ENCODE measurements around the gene RNLS. TPM values are rescaled to one million over a fixed set of nuclear protein-coding genes. Genes with fewer than 3 reads are reported as not detected.

RNLS gene
- total RNA-seq, 2 experiments from 2014 or later = 0.95 to 2.7 TPM

DNA sequence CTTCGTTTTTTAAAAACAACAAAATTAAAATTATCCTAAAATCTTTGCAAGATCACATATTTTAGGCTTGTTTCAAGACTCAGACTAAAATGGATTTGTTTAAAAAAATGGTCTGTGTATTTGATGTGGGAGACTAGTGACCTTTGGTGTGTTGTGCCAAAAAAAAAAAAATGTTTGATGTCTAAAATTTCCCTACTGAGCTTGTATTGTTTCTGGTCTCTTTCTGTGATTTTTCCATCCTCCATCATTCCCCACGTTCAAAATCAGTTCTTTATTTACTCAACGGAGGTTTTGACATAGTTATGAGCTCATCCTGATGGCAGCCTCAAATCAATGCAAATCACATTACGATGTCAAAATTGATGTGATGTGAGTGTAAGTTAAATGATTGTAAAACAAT, 326.2 kb downstream of the RNLS start:
- TF ChIP-seq, protein P1, sequence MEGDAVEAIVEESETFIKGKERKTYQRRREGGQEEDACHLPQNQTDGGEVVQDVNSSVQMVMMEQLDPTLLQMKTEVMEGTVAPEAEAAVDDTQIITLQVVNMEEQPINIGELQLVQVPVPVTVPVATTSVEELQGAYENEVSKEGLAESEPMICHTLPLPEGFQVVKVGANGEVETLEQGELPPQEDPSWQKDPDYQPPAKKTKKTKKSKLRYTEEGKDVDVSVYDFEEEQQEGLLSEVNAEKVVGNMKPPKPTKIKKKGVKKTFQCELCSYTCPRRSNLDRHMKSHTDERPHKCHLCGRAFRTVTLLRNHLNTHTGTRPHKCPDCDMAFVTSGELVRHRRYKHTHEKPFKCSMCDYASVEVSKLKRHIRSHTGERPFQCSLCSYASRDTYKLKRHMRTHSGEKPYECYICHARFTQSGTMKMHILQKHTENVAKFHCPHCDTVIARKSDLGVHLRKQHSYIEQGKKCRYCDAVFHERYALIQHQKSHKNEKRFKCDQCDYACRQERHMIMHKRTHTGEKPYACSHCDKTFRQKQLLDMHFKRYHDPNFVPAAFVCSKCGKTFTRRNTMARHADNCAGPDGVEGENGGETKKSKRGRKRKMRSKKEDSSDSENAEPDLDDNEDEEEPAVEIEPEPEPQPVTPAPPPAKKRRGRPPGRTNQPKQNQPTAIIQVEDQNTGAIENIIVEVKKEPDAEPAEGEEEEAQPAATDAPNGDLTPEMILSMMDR (IDR thresholded peaks at IDR 0.05) = no peak
- ATAC-seq (ENCODE audit: poor library complexity) = no peak
- no peaks in the 10 kb centered on the region for H3K27me3 Mint-ChIP-seq
- Histone ChIP-seq H3K36me3 (ENCODE audit: insufficient read depth, low read length) (no peaks in the 10 kb centered on the region), H3K27me3 (ENCODE audit: control insufficient read depth in 1 of 2, insufficient read depth in 2 of 2, low read length in 2 of 2) (no peaks in the 10 kb centered on the region), H3K9me3 (ENCODE audit: control insufficient read depth in 1 of 2, insufficient read depth in 1 of 2, low read length in 2 of 2) (no peaks in the 10 kb centered on the region), H3K4me3 (ENCODE audit: low read length) (no peak overlapping the region), H3K4me1 (ENCODE audit: insufficient read depth, low read length) (no peaks in the 10 kb centered on the region), H3K27ac (ENCODE audit: low read depth in 1 of 2, low read length in 2 of 2) (no peak overlapping the region)
- H3K36me3 Mint-ChIP-seq (ENCODE audit: low read depth) = no peaks in the 10 kb centered on the region
- intact Hi-C loops (cut with DNase I, micrococcal nuclease) = no loop called here
- POLR2A ChIA-PET = no interaction called here
- CTCF ChIA-PET = no interaction called here
- no peak for DNase-seq
- H3K4me3 Mint-ChIP-seq = no peak overlapping the region
- H3K9me3 Mint-ChIP-seq = no peaks in the 10 kb centered on the region
- H3K27ac Mint-ChIP-seq = no peak overlapping the region
- H3K4me1 Mint-ChIP-seq (ENCODE audit: low read depth) = no peaks in the 10 kb centered on the region

DNA sequence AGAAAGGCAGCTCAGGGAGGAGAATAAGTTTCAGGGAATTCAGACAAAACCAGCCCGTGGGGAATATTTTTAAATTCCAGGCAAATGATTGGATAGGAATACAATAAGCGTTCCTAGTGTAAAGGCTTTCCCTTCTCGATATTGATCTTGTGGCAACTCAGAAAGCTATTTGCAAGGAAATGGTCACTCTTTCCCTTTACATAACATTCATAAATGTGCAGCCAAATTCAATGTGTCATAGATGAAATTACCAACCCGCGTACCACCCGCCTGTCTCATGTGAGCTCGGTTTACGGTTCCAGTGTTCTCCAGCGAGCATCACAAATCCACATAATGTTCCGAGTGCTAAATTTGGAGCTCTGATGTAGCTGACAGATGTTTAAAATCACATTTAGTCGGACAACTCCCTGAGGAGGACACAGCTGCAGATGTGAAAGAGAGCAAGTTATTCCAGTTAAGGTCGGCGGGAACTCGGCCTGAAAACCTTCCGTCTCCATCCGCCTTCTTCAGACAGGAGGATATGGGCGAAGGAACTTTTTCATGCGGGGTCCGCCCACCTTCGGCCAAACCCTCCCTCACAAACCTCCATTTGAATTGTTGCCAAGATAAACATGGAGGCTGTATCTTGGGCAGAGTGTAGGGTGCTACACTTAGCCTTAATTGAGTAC, 327.0 kb downstream of the RNLS start:
- H3K9me3 Mint-ChIP-seq = no peaks in the 10 kb centered on the region
- POLR2A ChIA-PET = no interaction called here
- H3K4me3 ChIP-seq (ENCODE audit: low read length) = no peak overlapping the region
- ATAC-seq (ENCODE audit: poor library complexity) = no peak
- H3K4me1 Mint-ChIP-seq (ENCODE audit: low read depth) = no peaks in the 10 kb centered on the region
- intact Hi-C loops (cut with DNase I, micrococcal nuclease) = no loop called here
- no peak overlapping the region for H3K27ac Mint-ChIP-seq
- H3K27me3 Mint-ChIP-seq = no peaks in the 10 kb centered on the region
- TF ChIP-seq, protein P1 (IDR thresholded peaks at IDR 0.05) = no peak
- H3K9me3 ChIP-seq (ENCODE audit: control insufficient read depth in 1 of 2, insufficient read depth in 1 of 2, low read length in 2 of 2) = no peaks in the 10 kb centered on the region
- CTCF ChIA-PET = no interaction called here
- no peaks in the 10 kb centered on the region for H3K4me1 ChIP-seq (ENCODE audit: insufficient read depth, low read length)
- H3K4me3 Mint-ChIP-seq = no peak overlapping the region
- no peak for DNase-seq
- H3K36me3 ChIP-seq (ENCODE audit: insufficient read depth, low read length) = no peaks in the 10 kb centered on the region
- no peaks in the 10 kb centered on the region for H3K27me3 ChIP-seq (ENCODE audit: control insufficient read depth in 1 of 2, insufficient read depth in 2 of 2, low read length in 2 of 2)
- H3K36me3 Mint-ChIP-seq (ENCODE audit: low read depth) = no peaks in the 10 kb centered on the region
- H3K27ac ChIP-seq (ENCODE audit: low read depth in 1 of 2, low read length in 2 of 2) = no peak overlapping the region

- no peak overlapping the region for H3K4me3 Mint-ChIP-seq
- intact Hi-C loops (cut with DNase I, micrococcal nuclease) = no loop called here
- no peaks in the 10 kb centered on the region for H3K9me3 Mint-ChIP-seq
- no peaks in the 10 kb centered on the region for H3K36me3 Mint-ChIP-seq (ENCODE audit: low read depth)
- H3K27ac Mint-ChIP-seq = no peak overlapping the region
- ATAC-seq (ENCODE audit: poor library complexity) (no peak), DNase-seq (no peak)
- Histone ChIP-seq H3K27me3 (ENCODE audit: control insufficient read depth in 1 of 2, insufficient read depth in 2 of 2, low read length in 2 of 2) (no peaks in the 10 kb centered on the region), H3K27ac (ENCODE audit: low read depth in 1 of 2, low read length in 2 of 2) (no peak overlapping the region), H3K36me3 (ENCODE audit: insufficient read depth, low read length) (no peaks in the 10 kb centered on the region), H3K4me3 (ENCODE audit: low read length) (no peak overlapping the region), H3K4me1 (ENCODE audit: insufficient read depth, low read length) (no peaks in the 10 kb centered on the region), H3K9me3 (ENCODE audit: control insufficient read depth in 1 of 2, insufficient read depth in 1 of 2, low read length in 2 of 2) (no peaks in the 10 kb centered on the region)
- POLR2A ChIA-PET = interaction anchor here (0.7 kb wide), 1 partner anchor 383 kb away, joined by 3 read pairs; no protein-coding TSS in a partner anchor
- no peaks in the 10 kb centered on the region for H3K4me1 Mint-ChIP-seq (ENCODE audit: low read depth)
- CTCF ChIA-PET = no interaction called here
- TF ChIP-seq, protein P1 (IDR thresholded peaks at IDR 0.05) = no peak
- no peaks in the 10 kb centered on the region for H3K27me3 Mint-ChIP-seq
Measured at GRCh38 chr10:88254091-88254490, 329.0 kb downstream of the RNLS start.

Measured in CD4-positive, alpha-beta T cell (primary cell).